ENCODE results near the gene CRHBP.
"Not testable (repeated sequence)": the region's sequence is repeated elsewhere in the genome, so short reads cannot be mapped to it uniquely, and the experiment has no call there.

Gene CRHBP

DNA sequence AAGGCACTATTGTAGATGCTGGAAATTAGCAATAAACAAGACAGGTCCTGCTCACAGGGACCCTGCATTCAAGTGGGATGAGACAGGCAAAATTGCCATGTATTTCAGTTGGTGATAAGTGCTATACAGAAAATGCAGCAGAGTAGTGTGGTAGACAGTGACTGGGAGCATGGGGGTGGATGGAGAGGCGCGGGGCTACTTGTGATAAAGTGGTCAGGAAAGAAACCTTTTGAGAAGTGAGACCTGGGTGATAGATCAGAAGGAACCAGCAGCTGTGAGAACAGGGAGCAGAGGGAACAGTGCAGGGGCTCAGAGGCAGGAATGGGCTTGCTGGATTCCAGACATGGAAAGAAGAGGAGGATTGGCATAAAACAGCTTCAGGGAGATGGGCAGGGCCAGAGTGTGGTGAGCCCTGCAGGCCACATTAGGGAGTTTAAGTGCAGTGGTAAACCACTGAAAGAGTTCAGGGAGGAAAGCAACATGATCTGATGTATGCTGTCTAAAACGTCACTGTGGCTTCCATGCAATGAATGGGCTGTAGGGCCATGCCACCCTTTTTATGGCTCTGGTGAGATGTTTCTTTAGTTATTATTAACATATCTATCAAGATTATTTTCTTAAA is 7.3 kb downstream of the CRHBP start:
- no peak for DNase-seq

DNA sequence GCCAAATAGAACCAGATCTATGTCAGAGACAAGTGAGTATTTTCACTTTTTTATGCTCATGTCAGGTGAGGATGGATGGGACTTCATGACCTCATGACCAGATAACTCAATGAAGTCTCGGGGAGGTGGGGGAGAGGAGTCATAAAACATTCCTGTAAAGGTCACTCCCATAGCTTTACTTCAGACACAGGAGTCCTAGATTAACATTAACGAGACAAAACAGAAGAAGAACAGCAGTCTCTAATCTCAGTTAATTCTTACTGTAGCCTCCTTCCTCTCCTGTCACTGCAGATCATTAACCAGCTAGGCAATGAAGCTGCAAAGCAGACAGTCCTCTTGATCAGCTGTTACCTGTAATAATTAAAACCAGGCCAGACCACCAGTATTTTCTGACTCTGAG is 11.2 kb downstream of the CRHBP start:
- no peak for DNase-seq

DNA sequence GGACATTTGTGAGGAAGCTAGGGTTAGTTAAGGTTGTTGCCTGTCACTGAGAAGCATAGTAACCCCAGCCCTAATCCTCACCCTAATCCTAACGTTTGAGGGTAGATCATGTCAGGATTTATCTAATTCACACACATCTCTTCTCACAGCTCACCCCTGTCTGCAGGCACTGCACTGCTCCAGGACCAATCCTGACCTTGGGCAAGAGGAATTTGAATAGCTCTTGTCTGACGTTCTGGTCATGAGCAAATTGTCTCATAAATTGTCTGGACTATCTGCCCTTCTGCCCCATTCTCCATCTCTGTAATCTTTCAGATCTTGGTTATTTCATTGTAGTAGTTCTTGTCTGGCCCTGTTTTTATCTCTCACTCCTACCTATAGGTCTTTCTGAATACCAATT is 18.7 kb downstream of the CRHBP start:
- no peak for DNase-seq

DNA sequence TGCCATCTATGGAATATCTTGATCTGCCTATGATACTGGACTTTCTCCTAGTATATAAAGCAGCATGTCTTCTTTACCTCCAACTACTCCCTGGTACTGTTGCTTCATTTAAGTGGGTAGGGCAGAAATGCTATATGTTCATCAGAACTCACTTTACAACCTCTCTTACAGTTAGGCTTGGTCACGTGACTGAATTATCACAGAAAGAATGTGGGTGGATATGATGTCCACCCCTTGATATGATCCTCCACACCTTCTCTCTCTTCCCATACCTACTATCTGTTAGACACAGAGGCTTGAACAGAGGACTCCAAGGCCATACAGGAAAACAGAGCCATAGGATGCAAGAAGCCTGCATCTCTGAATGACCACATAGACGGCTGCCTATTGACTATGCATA is 19.8 kb downstream of the CRHBP start:
- no peak for DNase-seq

DNA sequence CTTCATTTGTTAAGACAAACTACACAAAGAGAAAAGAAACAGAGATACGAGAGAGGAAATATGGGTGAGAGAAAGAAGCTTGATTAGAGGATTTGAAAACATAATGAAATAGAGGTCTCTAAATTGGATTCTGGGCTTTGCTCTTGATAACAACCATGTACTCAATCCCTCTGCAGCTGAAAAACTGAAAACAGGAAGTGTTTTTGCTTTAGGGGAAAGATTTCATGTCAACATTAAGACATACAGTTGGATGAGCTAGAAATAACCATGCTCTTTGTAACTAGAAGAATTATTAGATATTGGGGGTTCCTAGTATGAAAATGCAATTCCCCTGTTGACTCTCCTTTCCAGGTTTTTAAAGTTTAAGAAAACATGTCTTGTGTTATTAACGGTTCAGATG is 21.9 kb downstream of the CRHBP start:
- no peak for DNase-seq

DNA sequence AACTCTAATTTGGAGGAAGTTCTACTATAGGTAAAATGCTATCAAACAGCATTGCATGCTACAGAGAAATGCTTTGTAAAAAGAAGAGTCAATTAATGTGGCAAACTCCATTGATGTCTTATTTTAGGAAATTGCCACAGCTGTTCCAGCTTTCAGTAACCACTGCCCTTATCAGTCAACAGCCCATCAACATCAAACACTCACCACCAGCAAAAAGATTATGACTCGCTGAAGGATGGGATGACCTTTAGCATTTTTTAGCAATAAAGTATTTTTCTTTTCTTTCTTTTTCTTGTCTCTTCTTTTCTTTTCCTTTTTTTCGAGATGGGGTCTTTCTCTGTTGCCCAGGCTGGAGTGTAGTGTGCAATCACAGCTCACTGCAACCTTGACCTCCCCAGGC is 26.0 kb downstream of the CRHBP start:
- no peak for DNase-seq

DNA sequence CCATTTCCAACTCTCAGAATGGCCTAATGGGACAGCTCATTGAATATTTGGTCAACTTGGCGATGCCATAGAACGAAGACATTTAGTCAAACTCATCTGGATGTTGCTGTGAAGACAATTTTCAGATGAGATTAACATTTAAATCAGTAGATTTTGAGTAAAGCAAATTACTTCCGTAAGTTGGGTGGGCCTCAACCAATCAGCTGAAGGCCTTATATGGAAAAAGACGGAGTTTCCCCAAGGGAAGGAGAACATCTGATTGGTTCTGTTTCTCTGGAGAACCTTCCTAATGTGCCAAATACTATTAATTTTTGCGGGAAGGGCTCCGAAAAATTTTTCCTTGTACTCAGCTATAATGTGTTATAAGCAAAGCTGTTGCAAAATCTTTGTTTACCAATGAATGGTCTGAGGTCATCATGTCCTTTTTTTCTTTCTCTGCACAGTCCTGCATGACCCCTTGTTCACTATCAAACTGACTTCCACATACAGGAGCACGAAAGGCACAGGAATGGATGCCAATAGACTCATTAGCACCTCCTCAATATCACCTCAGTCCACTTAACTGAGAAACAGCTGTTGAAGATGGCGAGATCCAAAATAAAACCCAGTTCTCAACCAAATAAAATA is 27.8 kb downstream of the CRHBP start:
- DNase-seq: no peak

DNA sequence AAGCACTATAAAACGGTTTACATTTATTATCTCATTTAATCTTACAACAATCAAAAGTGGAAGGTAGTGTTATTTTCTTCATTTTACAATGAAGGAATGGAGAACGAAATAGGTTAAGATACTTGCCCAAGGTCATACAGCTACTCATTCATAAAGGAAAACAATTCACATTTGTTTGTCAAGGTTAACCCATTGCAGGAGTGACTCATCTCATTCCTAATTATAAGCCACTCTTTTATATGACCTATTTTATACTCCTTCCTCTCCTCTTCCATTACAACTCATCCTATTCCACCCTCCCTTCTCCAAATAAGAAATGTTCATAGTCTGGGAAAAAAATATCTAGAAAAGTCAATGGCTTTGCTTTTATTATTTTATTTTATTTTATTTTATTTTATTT is 29.6 kb downstream of the CRHBP start:
- DNase-seq: no peak

DNA sequence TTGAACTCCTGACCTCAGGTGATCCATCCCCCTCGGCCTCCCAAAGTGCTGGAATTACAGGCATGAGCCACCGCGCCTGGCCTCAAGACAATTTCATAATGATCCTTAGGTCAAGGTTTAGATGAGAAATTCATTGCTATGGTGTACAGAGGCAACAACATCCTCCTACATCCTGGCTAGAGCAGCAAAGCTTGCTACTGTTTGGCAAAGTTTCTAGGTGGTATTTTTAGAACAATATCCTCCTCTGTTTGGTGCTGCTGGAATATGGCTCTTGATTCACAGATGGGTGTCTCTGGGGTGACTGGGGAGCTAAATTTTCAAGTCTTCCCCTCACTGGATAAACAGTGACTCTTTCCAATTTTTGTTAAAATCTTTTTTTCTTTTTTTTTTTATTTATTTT is 30.6 kb downstream of the CRHBP start:
- no peak for DNase-seq

DNA sequence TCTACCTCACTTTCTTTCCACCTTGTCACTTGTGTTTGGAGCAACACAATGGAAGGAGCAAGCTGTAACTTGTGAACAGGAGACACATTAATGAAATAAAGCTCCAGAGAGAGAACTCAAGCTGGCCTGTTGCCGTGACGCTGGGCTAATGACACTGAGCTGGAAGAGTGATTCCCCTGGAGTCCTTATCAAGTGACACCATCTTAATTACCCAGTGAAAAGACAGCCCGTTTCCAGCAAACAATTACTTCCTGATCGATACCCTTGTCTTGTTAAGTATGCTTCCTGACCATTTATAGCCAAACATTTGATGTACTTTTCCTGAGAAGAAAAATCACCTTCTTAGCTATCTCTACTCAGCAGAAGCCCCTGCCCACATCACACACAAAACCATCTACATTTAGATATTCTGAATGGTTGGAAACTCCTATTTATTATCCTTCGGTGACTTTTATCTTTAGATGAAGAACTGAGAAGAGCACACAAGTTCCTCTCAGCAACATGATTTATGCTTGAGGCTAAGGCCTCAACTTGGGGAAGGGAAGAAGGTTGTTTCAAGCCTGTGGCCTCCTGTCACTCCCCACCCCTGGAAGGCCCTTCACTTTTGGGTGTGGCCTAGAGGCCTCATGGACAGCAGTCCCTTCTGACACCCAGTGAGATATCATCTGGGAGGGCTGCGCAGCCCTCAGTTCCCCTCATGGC is 34.1 kb downstream of the CRHBP start:
- no peak for DNase-seq

DNA sequence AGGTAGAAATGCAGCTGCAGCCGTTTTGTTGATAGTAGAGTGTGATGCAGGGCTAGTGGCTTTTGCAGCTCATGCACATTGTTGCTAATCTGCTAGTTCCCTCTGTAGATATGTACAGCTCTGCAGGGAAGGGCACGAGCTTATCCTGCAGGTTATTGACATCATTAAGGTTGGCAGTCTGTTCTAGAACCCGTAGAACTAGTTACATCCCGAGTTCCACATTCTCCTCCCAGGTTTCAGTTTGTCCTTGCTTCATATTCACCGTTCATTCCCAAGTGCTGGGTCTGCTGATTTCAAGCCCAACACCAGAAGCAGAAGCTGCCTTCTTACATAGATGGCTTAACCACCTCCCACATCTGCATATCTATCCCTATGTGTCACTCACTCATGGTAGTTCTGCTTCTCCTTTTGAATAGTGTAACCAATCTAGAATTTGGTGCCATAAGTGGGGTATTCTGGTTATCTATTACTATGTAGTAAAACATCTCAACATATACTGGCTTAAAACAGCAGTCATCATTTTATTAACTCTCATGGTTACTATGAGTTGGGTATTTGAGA is 38.1 kb downstream of the CRHBP start:
- no peak for DNase-seq

DNA sequence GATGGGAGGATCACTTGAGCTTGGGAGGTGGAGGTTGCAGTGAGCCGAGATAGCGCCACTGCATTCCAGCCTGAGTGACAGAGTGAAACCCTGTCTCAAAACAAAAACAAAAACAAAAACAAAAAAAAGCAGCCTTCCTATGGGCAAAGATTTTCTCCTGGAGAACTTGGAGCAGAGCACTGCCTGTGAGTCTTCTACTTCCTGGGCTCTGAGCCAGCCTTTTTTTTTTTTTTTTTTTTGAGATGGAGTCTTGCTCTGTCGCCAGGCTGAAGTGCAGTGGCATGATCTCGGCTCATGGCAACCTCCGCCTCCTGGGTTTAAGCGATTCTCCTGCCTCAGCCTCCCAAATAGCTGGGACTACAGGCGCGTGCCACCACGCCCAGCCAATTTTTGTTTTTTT is 40.6 kb downstream of the CRHBP start:
- DNase-seq: not testable (repeated sequence)

DNA sequence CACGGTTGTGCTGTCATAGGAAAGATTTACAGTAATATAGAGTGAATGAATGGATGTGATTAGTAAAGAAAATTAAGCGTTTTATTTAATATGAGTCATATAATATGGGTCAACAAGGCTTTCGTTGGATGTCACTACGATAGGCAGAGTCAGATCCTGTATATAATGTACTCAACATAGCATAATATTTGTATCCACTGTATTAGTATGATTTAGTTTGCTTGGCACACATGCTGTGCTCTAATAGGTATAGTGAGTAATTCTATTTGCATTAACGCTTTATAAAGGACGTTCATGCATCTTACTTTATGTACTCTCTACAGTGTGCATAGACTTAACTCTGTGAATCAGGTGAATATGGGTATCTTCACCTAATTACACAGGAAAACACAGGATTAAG is 41.5 kb downstream of the CRHBP start:
- no peak for DNase-seq

DNA sequence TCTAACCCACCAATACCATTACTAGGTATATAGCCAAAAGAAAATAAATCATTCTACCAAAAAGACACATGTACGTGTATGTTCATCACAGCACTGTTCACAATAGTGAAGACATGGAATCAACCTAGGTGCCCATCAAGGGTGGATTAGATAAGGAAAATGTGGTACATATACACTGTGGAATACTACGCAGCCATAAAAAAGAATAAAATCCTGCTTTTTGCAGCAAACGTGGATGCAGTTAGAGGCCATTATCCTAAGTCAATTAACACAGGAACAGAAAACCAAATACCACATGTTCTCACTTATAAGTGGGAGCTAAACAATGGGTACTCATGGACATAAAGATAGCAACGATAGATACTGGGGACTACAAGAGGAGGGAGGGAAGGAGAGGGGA is 45.4 kb downstream of the CRHBP start:
- not testable (repeated sequence) for DNase-seq

DNA sequence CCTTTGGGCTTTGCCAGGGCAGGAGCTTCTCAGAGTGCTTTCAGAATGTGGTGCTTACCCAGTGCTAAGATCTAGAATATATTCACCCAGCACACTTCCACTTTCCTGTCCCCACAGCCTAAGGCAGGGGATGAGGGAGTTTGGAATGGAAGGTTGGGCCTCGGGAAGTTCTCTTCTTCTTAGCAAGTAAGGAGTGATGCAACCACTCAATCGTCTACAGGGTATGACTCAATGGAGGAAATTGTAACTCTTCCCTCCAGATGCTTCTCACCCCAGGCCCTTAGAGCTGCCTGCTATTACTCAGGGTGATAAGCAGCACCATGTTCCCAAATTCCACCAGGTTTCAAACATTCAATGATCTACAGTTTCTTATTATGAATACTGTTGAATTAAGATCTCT is 46.6 kb downstream of the CRHBP start:
- DNase-seq: no peak

DNA sequence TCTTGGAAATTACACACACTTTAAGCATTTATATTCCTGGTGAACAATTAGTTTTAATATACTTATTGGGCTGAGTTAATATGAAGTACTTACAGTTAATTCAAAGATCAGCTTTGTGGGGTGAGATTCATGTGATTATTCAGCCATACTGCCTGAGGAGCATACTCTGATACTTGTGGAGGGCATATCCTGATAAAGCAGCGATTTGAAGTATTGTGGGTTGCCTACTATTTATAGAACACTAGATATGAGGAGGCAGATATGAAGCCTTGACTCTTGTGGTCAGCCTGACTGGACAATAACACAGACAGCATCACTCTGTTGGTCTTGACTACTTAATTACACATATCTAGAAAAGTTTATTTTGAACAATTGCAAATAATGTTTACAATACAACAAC is 50.4 kb downstream of the CRHBP start:
- DNase-seq: no peak

DNA sequence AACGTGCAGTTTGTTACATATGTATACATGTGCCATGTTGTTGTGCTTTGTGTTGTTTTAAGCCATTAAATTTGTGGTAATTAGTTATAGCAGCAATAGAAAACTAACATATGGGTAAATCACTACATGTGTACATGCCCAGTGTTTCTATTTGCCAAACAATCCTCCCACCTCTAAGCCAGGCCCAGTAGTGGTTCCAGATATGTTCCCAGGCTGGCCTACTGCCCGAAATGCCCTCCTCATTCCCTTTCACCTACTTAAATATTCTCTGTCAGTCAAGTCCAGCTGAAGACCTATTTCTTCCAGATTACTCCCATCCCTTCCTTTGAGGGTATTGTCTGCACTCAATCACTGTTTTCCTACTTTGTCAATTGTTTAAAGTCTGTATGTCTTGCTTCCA is 53.3 kb downstream of the CRHBP start:
- DNase-seq: no peak

DNA sequence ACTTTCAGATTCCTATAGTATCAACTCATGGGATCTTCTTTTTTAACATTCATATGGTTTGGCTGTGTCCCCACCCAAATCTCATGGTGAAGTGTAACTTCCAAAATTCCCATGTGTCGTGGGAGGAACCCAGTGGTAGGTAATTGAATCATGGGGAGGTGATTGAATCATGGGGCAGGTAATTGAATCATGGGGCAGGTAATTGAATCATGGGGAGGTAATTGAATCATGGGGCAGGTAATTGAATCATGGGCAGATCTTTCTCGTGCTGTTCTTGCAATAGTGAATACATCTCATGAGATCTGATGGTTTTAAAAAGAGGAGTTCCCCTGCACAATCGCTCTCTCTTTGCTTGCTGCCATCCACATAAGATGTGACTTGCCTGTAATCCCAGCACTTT is 55.6 kb downstream of the CRHBP start:
- no peak for DNase-seq

DNA sequence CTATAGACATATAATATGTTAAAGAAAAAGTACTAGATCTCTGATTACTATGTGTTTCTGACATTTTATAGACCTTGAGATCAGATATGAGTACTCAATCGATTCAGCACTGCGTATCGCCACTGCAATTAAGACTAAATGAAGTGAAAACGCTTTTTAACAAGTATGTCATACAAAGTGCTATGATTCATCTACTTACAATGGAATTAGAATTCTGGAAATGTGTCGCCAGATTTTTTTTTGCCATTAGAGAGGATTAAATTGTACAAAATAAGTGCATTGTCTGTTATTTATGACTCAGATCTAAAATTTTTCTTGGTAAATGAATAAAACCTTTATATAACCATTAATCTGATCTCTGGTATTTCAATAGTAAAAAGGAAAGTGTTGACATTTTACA is 57.4 kb downstream of the CRHBP start:
- no peak for DNase-seq

DNA sequence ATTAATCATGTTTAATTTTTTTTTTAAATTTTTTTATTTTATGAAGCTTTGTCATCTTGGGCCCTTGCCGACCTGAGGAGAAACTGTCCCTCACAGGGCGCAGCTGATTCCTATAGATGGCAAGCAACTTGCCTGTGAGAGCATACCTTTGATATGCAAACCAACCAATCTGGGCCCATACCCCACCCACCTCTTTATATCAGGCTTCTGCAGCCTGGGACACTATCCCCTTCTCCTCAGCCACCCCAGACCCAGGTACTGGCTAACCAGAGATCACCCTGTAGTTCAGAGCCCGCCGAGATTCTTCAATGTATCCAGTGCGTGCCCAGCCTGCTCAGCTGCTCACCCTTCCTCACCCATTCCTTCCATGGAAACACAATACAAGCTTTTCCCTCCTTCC is 58.7 kb downstream of the CRHBP start:
- DNase-seq: no peak

DNA sequence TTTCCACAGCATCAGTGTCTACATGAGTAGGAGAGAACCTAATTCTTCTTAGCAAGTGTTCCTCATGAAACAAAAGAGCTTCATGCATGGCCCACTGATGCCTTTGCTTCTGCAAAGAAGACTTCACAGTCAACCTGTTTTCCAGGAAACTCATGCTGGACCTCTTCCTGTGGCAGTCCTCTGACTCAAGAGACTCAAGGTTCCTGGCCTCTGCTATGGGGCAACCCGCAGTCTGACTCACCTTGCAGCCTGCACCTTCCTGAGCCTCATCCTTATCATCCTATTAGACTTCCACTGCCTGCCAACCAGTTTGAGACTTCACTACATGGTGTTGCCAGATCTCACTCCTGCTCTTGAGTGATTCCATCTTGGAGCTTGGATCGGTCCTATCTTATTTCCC is 59.8 kb downstream of the CRHBP start:
- no peak for DNase-seq

DNA sequence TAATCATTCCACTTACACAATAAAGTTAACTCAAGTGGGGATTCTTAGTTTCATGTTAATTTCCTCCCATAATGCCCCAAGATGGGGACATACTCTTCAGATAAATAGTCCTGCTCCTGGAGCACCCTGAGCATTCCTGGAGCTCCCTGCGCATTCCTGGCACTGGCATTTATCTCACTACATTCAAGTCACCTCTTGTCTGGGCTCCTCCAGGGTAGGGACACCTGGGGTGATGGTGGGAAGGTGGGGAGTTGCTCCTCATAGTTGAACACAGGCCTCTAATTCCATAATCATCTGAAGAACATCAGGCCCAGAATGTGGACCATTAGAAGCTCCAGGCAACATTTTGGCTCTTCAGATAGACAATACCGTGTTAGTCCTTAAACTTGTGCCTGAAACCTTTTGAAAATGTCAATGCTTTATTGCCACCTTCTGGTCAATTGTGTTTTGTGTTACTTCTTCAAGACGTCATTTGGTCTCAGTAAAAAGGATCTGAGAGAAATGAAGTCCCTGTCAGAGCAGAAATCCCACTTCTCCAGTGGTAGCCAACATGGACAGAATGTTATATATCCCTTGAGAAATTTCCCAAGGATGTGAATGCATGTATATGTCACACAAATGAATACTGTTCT is 63.2 kb downstream of the CRHBP start:
- DNase-seq: no peak

DNA sequence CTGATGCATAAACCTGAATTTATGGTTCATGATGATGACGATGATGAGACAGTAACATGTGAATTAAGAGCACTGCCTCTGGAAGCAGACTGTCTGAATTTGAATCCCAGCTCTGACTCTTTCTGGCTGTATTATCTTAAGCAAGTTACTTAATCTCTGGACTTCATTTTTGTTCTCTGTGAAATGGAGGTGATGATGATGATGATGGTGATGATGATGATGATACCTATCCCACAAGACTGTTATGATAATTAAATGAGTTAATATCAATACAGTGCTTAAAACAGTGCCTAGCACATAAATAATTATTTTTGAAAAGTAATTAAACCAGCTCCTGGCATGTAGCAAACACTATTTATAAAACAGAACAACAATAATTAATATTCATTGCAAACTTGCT is 64.1 kb downstream of the CRHBP start:
- DNase-seq: no peak

DNA sequence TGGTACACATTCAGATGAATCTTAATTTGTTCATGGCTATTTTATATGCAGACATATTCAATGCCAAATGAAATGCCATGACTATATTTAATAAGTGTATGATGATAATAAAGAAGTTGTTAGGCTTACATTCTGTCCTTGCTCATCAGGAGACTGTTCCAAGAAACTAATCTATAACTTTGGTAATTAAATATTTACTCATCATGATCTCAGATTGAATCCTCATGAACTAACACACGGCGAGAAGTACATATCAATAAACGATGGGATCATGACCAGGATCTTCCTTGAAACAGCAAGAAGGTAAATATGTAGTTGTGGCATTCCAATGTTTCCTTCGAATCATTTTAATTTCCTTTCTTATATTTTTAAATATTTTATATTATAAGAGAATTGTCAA is 64.8 kb downstream of the CRHBP start:
- DNase-seq: no peak

All from NCI-H187 (cell line).